Activated T-cell treated with anti-CD3 and anti-CD28 coated beads, Interleukin-2, amount 50 U/mL, for 48 hours (primary cell): ENCODE data around the gene IL2RG.

Experiments used
- DNase-seq, 2 experiments: peaks; one replicate each; pipeline ENCODE4 v3.0.0-alpha.2; 2020

IL2RG gene

DNA sequence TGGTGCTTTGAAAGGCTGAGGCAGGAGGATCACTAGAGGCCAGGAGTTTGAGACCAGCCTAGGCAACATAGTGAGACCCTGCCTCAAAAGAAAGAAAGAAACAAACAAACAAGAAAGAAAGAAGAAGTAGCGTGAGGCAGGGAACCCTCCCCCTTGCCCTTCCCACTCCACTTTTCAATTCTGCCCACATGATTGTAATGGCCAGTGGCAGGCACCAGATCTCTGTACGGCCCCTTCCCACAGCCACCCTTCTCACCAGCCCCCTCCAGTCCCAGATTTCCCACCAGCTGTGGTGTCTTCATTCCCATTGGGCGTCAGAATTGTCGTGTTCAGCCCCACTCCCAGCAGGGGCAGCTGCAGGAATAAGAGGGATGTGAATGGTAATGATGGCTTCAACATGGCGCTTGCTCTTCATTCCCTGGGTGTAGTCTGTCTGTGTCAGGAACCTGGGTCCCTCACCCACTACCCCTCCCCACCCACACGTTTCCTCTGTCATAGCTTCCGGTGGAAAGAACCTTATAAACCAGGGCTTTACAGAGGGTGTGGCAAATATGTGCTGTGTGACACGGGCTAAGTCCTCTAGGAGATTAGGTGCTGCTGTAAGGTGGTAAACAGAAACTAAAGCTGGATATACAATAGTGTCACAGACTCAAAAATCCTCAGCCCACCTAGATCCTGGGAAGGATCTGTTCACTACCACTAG lies at the start of gene IL2RG:
TSS of gene IL2RG (minus strand) at position 437 of the 703 bp plus-strand sequence. CDS start at position 399, 38 bp downstream.
- peak; percentile 71 to 75 for DNase-seq

DNA sequence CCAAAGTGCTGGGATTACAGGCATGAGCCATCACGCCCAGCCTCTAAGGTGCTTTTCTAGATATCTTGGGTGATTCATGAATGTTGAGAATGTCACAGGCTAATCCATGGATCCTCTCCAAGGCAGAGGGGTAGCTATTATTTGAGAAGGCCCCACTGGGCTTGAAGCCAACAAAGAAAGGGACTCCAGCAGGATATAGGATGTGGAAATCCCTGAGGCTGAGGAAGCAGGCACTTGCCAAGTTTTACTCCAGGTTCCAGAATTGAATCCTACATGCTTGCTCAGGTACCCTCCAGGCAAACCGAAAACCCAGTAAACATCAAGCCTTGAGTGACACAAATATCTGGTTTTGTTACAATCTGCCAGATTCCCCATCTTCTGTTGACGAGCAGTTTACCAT lies 49.1 kb upstream of the IL2RG start:
- DNase-seq, result no peak

DNA sequence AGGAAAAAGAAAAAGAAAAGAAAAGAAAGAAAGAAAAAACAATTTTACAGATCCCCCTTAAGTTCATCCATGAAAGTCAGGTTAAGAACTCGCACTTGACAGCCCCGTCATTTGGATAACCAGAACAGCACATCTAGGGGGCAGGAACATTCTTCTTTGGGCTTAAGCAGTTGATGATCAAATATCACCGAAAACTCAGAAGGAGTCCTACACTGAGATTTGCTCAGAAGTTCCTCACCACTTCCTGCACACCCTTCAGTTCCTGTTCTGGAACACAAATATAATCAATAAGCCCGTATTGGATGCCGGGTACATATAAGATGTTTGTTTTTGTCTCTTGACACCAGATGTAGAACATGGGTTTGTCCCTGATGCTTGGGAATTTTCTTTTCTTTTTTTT lies 48.0 kb upstream of the IL2RG start:
- no peak for DNase-seq

DNA sequence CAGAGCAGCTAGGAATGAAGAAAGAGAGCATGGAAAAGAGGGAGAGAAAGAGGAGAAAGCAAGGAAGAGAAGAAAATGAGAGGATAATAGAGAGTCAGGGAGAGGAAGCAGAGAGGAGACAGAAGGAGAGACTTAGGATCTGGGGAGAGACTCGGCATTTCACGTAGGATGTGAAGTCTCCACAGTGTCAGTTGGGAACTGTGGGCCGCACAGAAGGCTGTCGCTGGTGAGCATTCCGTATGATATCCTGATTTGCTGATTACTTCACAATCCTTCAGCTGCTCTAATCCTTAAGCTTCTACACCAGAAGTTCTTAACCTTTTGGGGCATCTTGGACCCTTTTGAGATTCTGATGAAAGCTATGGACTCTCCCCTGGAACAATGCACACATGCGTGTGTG lies 47.2 kb upstream of the IL2RG start:
- DNase-seq, result no peak

DNA sequence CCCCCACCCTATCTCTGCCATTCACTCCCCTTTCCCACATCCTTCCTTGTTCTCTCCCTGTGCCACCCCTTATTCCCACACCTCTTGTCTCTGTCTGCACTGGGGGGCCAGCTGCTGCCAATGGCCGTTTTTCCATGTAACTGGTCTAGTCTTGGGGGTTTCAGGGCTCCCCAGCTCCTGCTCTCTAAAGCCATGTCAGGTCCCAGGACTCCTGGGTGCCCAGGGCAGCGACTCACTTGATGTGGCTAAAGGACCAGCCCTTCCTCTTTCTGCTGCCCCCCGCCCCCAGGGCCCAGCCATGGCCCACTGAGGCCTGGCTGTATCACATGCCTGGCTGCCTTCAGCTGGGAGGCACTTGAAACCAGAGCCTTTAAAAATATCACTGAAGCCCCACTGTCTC lies 43.3 kb upstream of the IL2RG start:
- no peak for DNase-seq

DNA sequence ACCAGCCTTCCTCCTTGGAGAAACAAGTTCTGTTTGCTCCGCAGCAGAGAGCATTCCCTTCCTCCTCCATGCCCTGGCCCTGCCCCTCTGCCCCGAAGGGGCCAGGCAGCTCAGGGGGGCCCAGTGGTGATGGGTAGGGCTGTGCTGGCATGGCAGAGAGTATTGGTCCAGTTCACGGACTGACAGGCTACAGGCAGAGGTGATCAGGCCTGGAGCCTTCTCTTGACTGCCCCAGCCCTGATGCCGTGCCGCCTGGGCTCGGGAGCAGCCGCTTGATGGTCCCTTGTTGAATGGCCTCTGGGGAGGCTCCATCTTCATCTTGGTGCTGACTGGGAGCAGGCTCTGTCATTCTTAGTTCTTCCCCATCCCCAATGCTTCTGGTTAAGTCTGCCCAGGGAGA lies 42.8 kb upstream of the IL2RG start:
- no peak for DNase-seq

DNA sequence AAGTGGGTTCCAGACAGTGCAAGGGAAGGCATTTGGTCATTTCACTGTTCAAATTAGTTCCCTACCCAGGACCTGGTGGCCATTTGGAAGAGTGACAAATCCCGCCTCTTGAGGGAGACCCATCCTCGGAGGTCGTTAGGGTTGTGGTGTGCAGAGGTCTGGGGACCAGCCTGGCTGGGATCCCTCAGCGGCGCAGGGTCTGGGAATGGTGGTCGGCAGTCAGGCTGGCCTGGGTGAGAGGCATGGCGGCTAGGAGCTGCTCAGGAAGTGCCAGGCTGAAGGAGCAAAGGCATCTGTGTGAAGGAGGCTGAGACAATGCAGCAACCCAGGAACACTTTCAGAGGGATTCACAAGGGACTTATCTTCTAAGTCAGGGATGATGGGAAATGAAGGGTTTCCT lies 40.0 kb upstream of the IL2RG start:
- DNase-seq, result no peak

DNA sequence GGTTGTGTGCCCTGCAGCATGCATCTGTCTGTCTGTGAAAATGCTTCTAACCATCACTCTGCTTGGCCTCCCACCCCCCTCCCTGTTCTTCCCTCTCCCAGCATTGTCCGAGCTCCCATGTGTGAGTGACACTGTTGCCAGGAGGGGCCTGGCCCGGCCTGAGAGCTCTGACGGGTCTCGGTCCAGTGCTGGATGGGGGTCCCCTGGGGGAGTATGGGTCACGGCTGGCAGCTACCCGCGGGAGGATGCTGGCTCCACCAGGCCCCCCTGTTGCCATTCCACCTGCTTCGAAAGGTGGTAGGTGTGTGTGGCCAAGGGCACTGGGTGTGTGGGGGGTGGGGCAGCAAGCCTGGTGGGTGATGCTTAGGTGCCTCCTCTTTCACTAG lies 36.9 kb upstream of the IL2RG start:
- DNase-seq, result no peak

DNA sequence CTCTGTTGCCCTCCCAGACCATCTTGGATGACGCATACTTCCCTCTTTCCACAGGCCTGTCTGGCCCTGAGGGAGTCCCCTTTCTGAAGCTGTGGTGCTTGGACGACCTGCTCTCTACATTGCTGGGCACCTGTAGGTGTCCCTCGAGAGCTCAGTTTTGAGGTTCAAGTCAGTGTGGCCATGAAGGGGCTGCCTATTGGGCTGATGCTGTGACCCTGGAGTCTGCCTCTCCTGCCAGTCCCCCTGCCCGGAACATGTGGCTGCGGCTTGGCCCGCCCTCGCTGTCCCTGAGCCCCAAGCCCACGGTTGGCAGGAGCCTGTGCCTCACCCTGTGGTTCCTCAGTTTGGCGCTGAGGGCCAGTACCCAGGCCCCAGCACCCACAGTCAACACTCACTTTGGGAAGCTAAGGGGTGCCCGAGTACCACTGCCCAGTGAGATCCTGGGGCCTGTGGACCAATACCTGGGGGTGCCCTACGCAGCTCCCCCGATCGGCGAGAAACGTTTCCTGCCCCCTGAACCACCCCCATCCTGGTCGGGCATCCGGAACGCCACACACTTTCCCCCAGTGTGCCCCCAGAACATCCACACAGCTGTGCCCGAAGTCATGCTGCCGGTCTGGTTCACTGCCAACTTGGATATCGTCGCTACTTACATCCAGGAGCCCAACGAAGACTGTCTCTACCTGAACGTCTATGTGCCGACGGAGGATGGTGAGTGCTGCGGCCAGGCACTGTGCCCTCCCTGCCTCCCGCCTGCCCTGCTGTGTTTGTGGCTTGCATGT lies 36.3 kb upstream of the IL2RG start:
- DNase-seq, result no peak

DNA sequence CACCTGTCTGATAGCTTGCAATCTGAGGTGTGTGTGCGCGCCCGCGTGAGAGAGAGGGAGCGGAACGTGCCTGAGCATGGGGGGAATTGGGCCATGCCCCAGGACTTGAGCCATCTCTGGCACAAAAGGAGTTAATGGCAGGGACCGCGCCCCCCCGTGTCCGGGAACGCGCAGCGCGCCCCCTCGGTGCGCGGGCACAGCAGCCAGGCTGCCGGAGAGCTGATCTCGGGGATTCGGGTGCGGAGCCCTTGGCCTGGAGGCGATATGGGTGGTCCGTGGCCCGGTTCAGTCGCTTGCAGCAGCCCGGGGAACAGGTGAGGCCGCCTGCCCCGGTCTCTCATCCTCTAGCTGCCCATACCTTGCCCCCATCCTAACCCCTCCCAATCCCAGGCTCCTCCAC lies 33.3 kb upstream of the IL2RG start, which contains the start of gene NLGN3:
TSS of gene NLGN3 (plus strand) at position 191 of the 400 bp plus-strand sequence. CDS start 2,909 bp downstream, outside the sequence.
- DNase-seq, result no peak

DNA sequence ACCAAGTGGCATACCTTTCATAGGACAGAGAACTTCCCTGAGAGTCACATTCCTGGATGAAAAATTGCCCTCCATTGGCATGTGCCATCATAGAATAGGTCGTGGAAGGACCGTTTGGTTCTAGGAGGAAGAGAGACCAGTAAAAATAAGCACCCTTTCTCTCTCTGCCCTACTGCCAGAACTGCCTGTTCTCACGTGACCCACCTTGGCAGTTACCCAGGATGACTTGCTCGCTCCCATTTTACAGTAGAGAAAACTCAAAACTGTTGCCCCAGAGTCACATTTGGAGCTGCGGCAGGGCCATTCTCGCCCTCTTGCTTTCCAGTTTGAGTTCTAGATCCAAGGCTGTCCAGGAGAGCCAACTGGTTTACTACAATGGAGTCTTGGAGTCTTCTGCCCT lies 32.1 kb upstream of the IL2RG start:
- no peak for DNase-seq

DNA sequence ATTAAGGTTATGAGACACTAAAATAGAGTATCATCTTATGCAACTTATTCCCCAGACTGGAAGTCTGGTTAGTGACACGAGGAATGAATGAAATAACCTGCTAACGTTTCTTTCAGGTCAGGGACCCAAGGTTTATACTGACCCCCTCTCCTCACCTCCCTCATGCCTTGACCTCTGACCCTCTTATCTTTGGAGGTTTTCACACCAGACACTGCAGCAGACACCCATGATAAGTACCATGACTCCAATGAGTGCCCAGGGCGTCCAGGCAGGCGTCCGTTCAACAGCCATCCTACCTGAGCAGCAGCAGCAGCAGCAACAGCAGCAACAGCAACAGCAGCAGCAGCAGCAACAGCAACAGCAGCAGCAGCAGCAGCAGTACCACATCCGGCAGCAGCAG lies 29.1 kb upstream of the IL2RG start:
- no peak for DNase-seq

DNA sequence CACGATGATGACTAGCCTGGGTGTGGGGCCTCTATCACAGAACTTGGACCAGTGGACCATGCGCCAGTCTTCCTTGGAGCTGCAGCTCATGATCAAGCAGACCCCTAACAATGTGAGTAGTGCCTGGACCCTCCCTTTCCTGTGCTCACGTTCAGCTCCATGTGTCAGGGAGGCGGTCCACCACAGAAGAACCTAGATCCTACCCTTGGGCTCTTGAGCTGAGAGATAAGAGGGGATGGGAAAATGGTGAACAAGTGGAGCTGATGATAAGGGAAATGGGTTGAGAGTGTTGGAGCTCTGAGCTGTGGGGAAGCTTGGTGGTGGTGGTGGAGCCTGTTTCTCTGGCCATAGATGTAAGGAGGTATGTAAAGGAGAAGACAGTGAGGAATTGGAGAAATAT lies 20.1 kb upstream of the IL2RG start:
- DNase-seq, result no peak

DNA sequence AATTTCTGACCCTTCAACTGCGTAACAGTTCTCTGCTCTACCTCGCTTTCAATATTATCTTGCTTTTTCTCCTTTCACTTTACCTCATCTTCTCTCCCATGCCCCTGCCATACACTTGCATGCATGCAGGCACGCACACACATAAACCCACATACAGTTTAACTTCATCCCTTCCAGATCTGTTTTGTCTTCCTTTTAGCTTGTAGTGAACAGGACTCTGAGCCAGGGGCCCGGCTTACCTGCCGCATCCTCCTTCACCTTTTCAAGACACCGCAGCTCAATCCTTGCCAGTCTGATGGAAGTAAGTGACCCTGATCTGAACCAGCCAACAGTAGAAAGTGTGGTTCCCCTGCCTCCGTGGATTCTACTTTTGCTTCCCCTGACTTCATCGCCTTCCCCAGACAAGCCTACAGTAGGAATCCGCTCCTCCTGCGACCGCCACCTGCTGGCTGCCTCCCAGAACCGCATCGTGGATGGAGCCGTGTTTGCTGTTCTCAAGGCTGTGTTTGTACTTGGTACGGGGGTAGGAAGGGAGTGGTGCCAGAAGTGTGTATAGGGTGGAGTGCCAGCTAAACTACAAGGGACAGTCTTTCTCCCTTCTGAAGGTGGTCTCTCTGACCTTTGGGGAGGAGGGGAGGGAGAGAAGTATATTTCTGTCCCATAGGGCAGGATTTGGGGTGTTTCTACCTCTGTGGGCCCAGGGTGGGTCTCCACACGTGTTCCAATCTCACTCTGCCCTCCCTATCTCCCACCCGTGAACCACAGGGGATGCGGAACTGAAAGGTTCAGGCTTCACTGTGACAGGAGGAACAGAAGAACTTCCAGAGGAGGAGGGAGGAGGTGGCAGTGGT lies 17.8 kb upstream of the IL2RG start:
- peak; percentile 85 to 87 for DNase-seq

DNA sequence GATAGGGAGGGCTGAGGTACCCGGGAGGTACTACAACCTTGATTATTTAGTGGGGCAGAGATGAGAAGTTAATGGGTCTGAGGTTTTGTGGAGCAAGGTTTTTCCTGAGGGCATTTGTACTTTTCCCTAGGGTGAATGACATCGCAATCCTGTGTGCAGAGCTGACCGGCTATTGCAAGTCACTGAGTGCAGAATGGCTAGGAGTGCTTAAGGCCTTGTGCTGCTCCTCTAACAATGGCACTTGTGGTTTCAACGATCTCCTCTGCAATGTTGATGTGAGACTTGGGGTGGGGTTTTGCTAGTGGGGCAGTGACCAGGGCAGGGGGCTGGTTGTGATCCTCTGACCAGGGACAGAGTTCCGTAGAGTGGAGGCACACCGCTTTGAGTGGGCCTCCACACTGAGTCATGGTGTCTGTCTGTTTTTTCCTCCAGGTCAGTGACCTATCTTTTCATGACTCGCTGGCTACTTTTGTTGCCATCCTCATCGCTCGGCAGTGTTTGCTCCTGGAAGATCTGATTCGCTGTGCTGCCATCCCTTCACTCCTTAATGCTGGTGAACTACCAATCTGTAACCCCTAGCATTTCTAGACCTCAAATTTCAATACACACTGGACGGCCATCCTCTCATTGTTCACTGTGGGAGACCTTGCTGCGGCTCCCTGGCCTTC lies 16.9 kb upstream of the IL2RG start:
- no peak for DNase-seq

DNA sequence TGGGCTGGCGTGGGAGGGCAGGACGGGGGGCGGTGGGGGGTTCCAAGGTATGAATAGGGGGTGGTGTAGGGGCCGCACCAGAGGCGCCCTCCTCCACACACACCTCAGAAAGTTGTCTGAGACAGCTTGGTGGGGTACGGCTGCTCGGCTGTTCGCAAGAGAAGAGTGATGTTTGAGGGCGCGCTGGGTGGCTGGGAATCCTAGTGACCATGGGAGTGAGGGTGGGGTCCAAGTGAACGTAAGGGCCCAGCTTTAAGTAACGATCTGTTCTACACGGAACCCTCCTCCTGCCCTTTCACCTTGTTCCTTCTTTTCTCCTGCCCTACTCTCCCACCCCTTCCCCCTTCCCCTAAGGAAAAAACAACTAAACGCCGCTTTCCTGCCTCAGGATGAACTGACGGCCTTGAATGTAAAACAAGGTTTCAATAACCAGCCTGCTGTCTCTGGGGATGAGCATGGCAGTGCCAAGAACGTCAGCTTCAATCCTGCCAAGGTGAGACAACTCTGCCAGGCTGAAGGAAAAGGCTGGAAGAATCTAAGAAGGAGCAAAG lies 7.7 kb upstream of the IL2RG start:
- no peak for DNase-seq

DNA sequence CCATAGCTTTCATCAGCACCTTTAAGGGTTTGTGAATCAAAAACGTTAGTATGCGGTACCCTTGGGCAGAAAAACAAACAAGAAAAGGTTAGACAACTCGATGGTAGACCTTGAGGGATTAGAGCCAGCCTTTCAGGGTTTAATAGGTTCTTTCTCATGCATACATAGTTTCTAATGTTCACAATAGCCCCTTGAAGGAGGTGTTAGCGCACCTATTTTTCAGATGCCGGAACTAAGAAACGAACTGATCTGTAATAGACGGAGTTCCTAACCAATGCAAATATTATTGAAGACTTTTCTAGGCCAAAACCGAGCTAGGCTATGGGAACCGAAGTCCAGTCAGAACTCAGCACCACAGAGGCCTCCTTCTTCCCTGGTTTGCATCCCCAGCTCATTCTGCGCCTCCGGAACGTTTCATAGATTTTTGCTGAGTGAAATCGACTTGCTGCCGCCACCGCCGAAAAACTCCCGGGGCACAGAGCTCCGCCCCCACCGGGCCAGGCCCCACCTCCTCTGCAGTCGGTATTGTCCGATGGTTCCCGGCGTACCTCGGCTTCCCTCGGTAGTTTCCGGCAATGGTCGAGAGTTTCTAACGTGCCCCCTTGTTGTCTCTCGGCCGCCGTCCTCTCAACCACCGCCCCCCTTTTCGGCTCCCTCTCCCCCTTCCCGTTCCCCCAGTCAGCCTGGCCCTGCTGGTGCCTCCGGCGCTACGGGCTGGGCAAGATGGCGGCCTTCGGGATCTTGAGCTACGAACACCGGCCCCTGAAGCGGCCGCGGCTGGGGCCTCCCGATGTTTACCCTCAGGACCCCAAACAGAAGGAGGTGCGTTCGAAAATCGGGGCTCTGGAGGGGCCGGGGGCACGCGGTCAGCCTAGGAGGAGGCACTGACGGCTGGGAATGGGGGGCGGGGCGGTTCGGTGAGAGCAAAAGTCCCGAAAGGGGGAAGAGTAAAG lies 6.9 kb upstream of the IL2RG start, which contains the start of gene MED12:
TSS of gene MED12 (plus strand) at position 565 of the 953 bp plus-strand sequence. CDS start at position 724, 159 bp downstream.
- DNase-seq, result peak; percentile 89 to 91

DNA sequence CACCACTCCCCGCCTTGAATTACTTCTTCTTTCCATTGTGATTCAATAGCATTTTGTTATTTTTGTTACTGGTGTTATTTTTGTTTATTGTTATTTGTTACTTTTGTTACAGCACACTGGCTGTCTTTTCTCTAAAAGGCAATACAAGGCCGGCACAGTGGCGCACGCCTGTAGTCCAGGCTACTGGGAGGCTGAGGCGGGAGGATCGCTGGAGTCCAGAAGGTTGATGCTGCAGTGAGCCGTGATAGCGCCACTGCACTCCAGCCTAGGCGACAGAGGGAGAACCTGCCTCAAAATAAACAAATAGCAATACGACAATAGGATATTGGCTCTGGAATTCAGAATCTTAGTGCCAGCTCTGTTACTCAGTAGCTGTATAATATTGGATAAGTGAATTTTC lies 6.0 kb upstream of the IL2RG start:
- DNase-seq, result no peak

DNA sequence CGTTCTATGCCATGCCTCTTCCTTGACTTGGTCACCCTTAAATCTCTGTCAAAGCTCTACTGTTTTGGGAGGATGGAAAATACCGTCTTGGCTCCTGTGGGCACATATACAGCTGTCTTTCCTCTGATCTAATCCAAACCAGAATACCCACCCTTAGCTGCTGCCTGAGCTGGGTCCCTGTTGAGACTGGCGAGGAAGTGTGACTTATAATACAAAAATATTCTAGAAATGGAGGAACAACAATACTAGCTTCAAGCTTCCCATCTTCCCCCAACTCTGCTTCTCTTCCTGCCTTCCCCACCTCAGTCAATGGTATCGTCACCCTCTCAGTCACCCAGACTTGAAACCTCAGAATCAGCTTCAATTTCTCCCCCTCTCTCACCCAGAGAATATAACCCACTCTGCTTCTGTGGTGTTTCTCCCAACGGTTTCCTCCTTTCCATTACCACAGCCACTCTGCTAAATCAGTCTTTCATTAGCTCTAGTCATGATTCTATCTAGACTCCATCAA lies 599 bp upstream of the IL2RG start:
- no peak for DNase-seq

DNA sequence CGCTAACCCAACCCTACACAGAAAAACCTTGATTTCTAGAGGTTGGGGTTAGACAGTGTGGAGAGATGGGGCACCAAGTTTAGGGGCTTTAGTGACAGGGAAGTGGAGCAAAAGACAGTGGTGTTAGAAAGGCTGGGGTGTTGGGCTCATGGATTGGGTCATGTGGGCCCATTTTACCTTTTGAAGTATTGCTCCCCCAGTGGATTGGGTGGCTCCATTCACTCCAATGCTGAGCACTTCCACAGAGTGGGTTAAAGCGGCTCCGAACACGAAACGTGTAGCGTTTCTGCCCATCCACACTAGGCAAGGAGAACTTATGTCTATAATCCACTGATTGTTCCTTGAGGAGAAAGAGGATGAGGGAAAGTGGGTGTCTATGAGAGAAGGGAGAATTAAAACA lies 2.3 kb downstream of the IL2RG start:
- DNase-seq, result no peak

DNA sequence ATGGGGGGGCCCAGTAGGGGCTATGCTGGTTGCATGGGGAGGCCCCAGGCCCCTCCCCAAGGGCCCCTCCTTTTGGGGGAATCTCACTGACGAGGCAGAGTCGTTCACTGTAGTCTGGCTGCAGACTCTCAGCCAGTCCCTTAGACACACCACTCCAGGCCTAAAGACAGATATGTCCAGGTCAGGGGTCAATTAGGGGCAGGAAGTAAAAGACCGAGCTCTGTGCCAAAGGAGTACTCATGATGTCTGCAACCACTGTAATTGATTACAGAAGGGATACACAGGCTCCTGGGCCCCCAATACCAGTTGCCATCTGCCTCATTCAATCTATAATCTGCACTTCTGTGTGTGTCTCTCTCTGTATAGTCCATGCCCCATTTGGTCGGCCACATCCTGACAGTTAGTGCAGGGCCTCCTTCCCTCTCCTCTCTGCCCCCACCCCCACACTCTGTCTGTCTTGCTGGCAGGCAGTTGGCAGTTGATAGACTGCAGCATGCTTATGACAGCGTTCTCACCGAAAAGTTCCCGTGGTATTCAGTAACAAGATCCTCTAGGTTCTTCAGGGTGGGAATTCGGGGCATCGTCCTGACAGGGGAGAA lies 3.5 kb downstream of the IL2RG start:
- peak in 1 of 2 experiments; percentile 50 for DNase-seq
